DOHH2 (cell line): ENCODE measurements around the gene DTHD1.

Experiments
- EZH2phosphoT487 ChIP-seq: fragments of 200-600 bp; sonication (generic); IDR thresholded peaks from 2 replicates; pipeline ENCODE4 v1.6.1; 2017; ENCODE audit warnings: borderline replicate concordance, mild to moderate bottlenecking, antibody characterized with exemption, low read length, moderate library complexity, mixed read lengths
- TF ChIP-seq, protein P1 (sequence below): fragments of 200-600 bp; sonication (generic); IDR thresholded peaks from one replicate; pipeline ENCODE4 v1.5.1; 2014; ENCODE audit warnings: antibody characterized with exemption, mild to moderate bottlenecking, low read depth, low read length; ENCODE audit not compliant: poor library complexity, severe bottlenecking

DNA sequence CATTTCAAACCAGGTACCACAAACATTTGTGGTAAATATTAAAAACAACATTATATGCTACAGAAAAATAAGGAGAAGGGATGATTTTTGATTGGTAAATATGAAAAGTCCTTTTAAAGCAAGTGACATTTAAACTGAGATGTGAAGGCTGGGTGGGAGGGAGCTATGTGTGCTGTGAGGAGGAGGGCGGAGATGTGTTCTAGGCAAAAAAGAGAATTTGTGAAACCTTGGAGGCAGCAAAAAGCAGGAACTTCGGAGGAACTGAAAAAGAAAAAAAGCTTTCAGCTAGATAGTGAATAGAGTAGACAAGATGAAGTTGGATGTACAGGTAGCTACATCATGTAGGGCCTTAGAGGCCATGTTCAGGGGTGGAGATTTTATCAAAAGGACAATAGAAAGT lies 27.0 kb upstream of the DTHD1 start:
- TF ChIP-seq, protein P1, sequence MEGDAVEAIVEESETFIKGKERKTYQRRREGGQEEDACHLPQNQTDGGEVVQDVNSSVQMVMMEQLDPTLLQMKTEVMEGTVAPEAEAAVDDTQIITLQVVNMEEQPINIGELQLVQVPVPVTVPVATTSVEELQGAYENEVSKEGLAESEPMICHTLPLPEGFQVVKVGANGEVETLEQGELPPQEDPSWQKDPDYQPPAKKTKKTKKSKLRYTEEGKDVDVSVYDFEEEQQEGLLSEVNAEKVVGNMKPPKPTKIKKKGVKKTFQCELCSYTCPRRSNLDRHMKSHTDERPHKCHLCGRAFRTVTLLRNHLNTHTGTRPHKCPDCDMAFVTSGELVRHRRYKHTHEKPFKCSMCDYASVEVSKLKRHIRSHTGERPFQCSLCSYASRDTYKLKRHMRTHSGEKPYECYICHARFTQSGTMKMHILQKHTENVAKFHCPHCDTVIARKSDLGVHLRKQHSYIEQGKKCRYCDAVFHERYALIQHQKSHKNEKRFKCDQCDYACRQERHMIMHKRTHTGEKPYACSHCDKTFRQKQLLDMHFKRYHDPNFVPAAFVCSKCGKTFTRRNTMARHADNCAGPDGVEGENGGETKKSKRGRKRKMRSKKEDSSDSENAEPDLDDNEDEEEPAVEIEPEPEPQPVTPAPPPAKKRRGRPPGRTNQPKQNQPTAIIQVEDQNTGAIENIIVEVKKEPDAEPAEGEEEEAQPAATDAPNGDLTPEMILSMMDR = no peak
- TF ChIP-seq EZH2phosphoT487 = no peak
